ENCODE measurements around the gene ZBTB7C. TPM values are rescaled to one million over a fixed set of nuclear protein-coding genes. Genes with fewer than 3 reads are reported as not detected.

Gene ZBTB7C
- total RNA-seq, 1 experiment from 2014 or later, result 0.33 TPM

DNA sequence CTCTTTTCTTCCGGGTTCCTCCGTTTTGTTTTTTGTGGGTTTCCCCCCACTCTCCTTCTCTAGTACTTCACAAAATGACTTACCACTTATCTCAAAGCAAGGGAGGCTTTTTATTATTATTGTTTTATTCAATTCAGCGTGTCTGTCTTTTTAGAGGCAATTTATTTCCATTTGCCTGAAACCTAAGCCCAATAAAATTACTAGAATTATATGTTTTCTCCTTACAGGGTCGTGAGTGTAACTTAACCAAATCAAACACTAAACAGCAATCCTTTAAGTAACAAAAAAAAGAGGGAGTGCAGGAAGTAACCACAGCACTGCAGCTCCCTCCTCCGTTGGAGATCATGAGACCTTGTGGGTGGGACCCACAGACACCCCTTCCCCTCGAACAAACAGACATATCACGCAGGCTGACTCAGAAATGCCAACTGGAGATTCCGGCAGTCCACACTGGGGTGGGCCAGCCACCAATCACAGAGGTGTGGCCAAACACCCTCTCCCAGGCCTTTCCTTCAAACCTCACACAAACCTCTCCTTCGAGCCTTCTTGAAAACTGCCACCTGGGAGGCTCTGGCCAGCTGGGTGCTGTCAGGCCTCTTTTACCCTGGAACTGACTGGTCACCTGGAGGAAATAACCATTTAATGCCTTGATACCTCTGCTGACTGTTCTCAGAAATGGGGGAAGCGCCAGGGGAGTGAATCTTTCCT is 271.7 kb downstream of the ZBTB7C start:
- peaks cover 36 to 58% of the 10 kb centered on the region in 2 experiments for H3K4me1 Mint-ChIP-seq
- H3K9me3 Mint-ChIP-seq, result no peaks in the 10 kb centered on the region; a peak in 1 of 5 replicates

More for the DNA sequence above, 271.7 kb downstream of the ZBTB7C start:
- H4K8ac ChIP-seq (replicated peaks; ENCODE audit: insufficient read length, low read depth, low read length), result no peak overlapping the region
- no peak overlapping the region for H3K23ac ChIP-seq (ENCODE audit: insufficient read length, low read depth, low read length)
- no peak overlapping the region for H2AFZ ChIP-seq (ENCODE audit: low read length)
- no peak overlapping the region for H2BK15ac ChIP-seq (ENCODE audit: low read depth, low read length)
- H3K79me1 ChIP-seq (ENCODE audit: insufficient read depth, low read depth, low read length, poor library complexity, severe bottlenecking), result no peaks in the 10 kb centered on the region
- H4K91ac ChIP-seq (ENCODE audit: insufficient read length, low read depth, low read length), result no peak overlapping the region
- H3K9ac ChIP-seq (ENCODE audit: extremely low read depth, insufficient read length, low read length), result no peak overlapping the region
- no peak overlapping the region for H3T11ph ChIP-seq (ENCODE audit: low read length)
- no peak overlapping the region for H3K4ac ChIP-seq (ENCODE audit: low read depth, low read length)
- peaks cover 9% of the 10 kb centered on the region for H3K23me2 ChIP-seq (ENCODE audit: insufficient read length, low read depth, low read length, poor library complexity, severe bottlenecking)
- TF ChIP-seq, protein P1, sequence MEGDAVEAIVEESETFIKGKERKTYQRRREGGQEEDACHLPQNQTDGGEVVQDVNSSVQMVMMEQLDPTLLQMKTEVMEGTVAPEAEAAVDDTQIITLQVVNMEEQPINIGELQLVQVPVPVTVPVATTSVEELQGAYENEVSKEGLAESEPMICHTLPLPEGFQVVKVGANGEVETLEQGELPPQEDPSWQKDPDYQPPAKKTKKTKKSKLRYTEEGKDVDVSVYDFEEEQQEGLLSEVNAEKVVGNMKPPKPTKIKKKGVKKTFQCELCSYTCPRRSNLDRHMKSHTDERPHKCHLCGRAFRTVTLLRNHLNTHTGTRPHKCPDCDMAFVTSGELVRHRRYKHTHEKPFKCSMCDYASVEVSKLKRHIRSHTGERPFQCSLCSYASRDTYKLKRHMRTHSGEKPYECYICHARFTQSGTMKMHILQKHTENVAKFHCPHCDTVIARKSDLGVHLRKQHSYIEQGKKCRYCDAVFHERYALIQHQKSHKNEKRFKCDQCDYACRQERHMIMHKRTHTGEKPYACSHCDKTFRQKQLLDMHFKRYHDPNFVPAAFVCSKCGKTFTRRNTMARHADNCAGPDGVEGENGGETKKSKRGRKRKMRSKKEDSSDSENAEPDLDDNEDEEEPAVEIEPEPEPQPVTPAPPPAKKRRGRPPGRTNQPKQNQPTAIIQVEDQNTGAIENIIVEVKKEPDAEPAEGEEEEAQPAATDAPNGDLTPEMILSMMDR (conservative IDR thresholded peaks at IDR 0.05), result no peak
- no peak overlapping the region for H2AK5ac ChIP-seq (ENCODE audit: insufficient read length, low read length)
- no peak overlapping the region for H4K5ac ChIP-seq (ENCODE audit: insufficient read length, low read depth, low read length)
- H3K4me1 ChIP-seq (ENCODE audit: insufficient read depth, low read length), result peaks cover 9% of the 10 kb centered on the region; the same call in 1 of the 2 replicates
- no peak for DNase-seq
- H3K18ac ChIP-seq (ENCODE audit: insufficient read length, low read depth, low read length), result no peak overlapping the region
- Mint-ChIP-seq H3K36me3 (ENCODE audit: insufficient read depth in 1 of 3, low read depth in 3 of 3) (no peaks in the 10 kb centered on the region), H3K4me3 (peak overlapping the region; percentile 56 to 73), H3K27ac (no peak overlapping the region; a peak in 1 of 7 replicates), H3K27me3 (ENCODE audit: low read depth) (peaks cover 78% of the 10 kb centered on the region)
- peak overlapping the region; percentile 76 for H3K4me2 ChIP-seq (ENCODE audit: insufficient read depth, insufficient read length, low read length)
- no peak overlapping the region for H2BK120ac ChIP-seq (ENCODE audit: low read depth, low read length, poor library complexity, severe bottlenecking)
- no peak overlapping the region for H2BK5ac ChIP-seq (ENCODE audit: insufficient read length, low read length)
- H3K27ac ChIP-seq (ENCODE audit: insufficient read length, low read depth, low read length), result no peak overlapping the region
- no peak overlapping the region for H3K14ac ChIP-seq (ENCODE audit: insufficient read depth, low read length)
- no peaks in the 10 kb centered on the region for H3K9me3 ChIP-seq (ENCODE audit: control insufficient read depth, low read depth, low read length)
- peaks cover 24% of the 10 kb centered on the region; the same call in 1 of the 2 replicates for H3K27me3 ChIP-seq (ENCODE audit: insufficient read depth, low read length)
- no peaks in the 10 kb centered on the region for H3K79me2 ChIP-seq (ENCODE audit: insufficient read depth, low read length)
- no peak overlapping the region for H3K56ac ChIP-seq (ENCODE audit: insufficient read length, low read depth, low read length)
- H4K20me1 ChIP-seq (ENCODE audit: control insufficient read depth, insufficient read depth, insufficient read length), result no peaks in the 10 kb centered on the region
- no peak overlapping the region for H2BK20ac ChIP-seq (ENCODE audit: low read depth, low read length, poor library complexity, severe bottlenecking)
- WGBS (ENCODE audit: extremely low coverage, insufficient read length, low lambda C conversion rate), result no CpG with 5 or more reads among the region's 10 CpGs
- H2BK12ac ChIP-seq (ENCODE audit: insufficient read length, low read depth, low read length), result no peak overlapping the region

Measured in H9 (cell line).